GM12878 (cell line): ENCODE data around the gene FAM227A. TPM values are rescaled to one million over a fixed set of nuclear protein-coding genes. Genes with fewer than 3 reads are reported as not detected.

Source experiments
- ATAC-seq: fragments of 200-7000 bp; cut with Tn5 transposase; 3 replicates; pipeline ENCODE4 v1.9.1; 2020; ENCODE audit warnings: mild to moderate bottlenecking, moderate library complexity
- BruUV-seq: library from RNA; stranded (reverse); fragments of 400-500 nt; replicated peaks from 2 replicates; lab custom pipeline; 2021; lab: Mats Ljungman, UMichigan
- CTCF ChIA-PET: fragments of 300-600 bp; sonication (Branson Sonifier 250); formaldehyde crosslinking; extraction: SDS; loops from one replicate; lab custom pipeline; 2021; ENCODE audit warnings: inconsistent platforms; lab: Yijun Ruan, JAX
- POLR2A ChIA-PET: fragments of 350-600 bp; formaldehyde crosslinking; extraction: SDS; loops from one replicate; lab custom pipeline; 2021; ENCODE audit warnings: inconsistent platforms; lab: Charles Lee
- RAD21 ChIA-PET: fragments of 300-600 bp; sonication (Branson Sonifier 250); formaldehyde crosslinking; loops from one replicate; lab custom pipeline; 2023; ENCODE audit warnings: antibody characterized with exemption; ENCODE audit not compliant: unreplicated experiment; lab: Charles Lee
- SMC1A ChIA-PET: fragments of 300-600 bp; sonication (Branson Sonifier 250); formaldehyde crosslinking; loops from one replicate; lab custom pipeline; 2023; ENCODE audit not compliant: unreplicated experiment, uncharacterized antibody; lab: Charles Lee
- DNase-seq: peaks from one replicate; pipeline ENCODE4 v3.0.0-alpha.2; 2011; ENCODE audit warnings: low read depth, low spot score
- FAIRE-seq: peaks from 3 replicates; lab custom pipeline; 2011; peaks lifted over from hg19 to GRCh38; lab: Jason Lieb, UNC
- H2AFZ ChIP-seq: 2 replicates; pipeline ENCODE4 v1.6.0; 2011; ENCODE audit warnings: low read depth, low read length, control low read depth; ENCODE audit not compliant: control insufficient read depth
- H3K27ac ChIP-seq: 2 replicates; pipeline ENCODE4 v1.5.1; 2011; ENCODE audit warnings: control low read depth; ENCODE audit not compliant: control insufficient read depth, insufficient read depth
- H3K27me3 ChIP-seq, 2 experiments: replicated peaks in 1 of 2; 2 replicates each; pipeline versions ENCODE4 v1.6.0 to v1.6.1; 2011; ENCODE audit warnings: low read length in 1 of 2; ENCODE audit not compliant: control insufficient read depth in 2 of 2, insufficient read depth in 2 of 2
- H3K36me3 ChIP-seq, 2 experiments: 2 replicates each; pipeline ENCODE4 v1.5.1; 2011; ENCODE audit warnings: low read length in 1 of 2; ENCODE audit not compliant: control insufficient read depth in 2 of 2, insufficient read depth in 2 of 2
- H3K4me1 ChIP-seq: 2 replicates; pipeline ENCODE4 v1.6.1; 2011; ENCODE audit warnings: mild to moderate bottlenecking, low read length, moderate library complexity, mixed read lengths; ENCODE audit not compliant: control insufficient read depth, insufficient read depth
- H3K4me2 ChIP-seq: 2 replicates; pipeline ENCODE4 v1.6.0; 2011; ENCODE audit warnings: control low read depth; ENCODE audit not compliant: control insufficient read depth, insufficient read depth
- H3K4me3 ChIP-seq: fragments of 200-600 bp; sonication (generic); 2 replicates; pipeline ENCODE4 v1.5.1; 2016
- H3K79me2 ChIP-seq: 2 replicates; pipeline ENCODE4 v1.6.0; 2011; ENCODE audit warnings: low read length; ENCODE audit not compliant: control insufficient read depth, insufficient read depth
- H3K9ac ChIP-seq: 2 replicates; pipeline ENCODE4 v1.8.0; 2011; ENCODE audit warnings: low read length, control low read depth, mixed read lengths; ENCODE audit not compliant: control insufficient read depth, insufficient read depth
- H3K9me3 ChIP-seq: replicated peaks from 3 replicates; pipeline ENCODE4 v1.5.1; 2011; ENCODE audit warnings: mild to moderate bottlenecking, low read length; ENCODE audit not compliant: control insufficient read depth, insufficient read depth
- H4K20me1 ChIP-seq: 2 replicates; pipeline ENCODE4 v1.6.0; 2011; ENCODE audit not compliant: control insufficient read depth, insufficient read depth
- BMI1 ChIP-seq: fragments of 450-650 bp; IDR thresholded peaks from 2 replicates; pipeline ENCODE4 v1.6.1; 2016; ENCODE audit warnings: mild to moderate bottlenecking, moderate library complexity, borderline replicate concordance
- CHD1 ChIP-seq: IDR thresholded peaks from 2 replicates; pipeline ENCODE4 v1.6.1; 2012; ENCODE audit warnings: low read depth, low read length, improper control_type of control experiment
- CREB1 ChIP-seq: IDR thresholded peaks from 2 replicates; pipeline ENCODE4 v1.6.1; 2012; ENCODE audit warnings: low read depth, mild to moderate bottlenecking, inconsistent platforms
- PML ChIP-seq: IDR thresholded peaks from 2 replicates; pipeline ENCODE4 v1.6.1; 2012; ENCODE audit warnings: low read length, inconsistent platforms
- RBBP5 ChIP-seq: fragments of 200-600 bp; sonication (generic); conservative IDR thresholded peaks from 2 replicates; pipeline ENCODE4 v1.6.1; 2016
- RUNX3 ChIP-seq: IDR thresholded peaks from 2 replicates; pipeline ENCODE4 v1.6.1; 2012; ENCODE audit warnings: low read length, inconsistent platforms
- ZSCAN29 ChIP-seq: fragments of 450-650 bp; IDR thresholded peaks from 2 replicates; pipeline ENCODE4 v1.6.1; 2017; ENCODE audit warnings: mild to moderate bottlenecking, moderate library complexity
- WGBS: methylation state at CpG from one replicate; pipeline ENCODE4 v1.1.6; 2016; ENCODE audit warnings: low lambda C conversion rate; ENCODE audit not compliant: insufficient replicate concordance, insufficient coverage; ENCODE audit errors: missing lambda C conversion rate; 5-methylcytosine and 5-hydroxymethylcytosine counted together
- in situ Hi-C: fragments of 300-500 bp; cut with MboI; formaldehyde crosslinking; loops from 9 replicates; pipeline ENCODE4 v1.14.3; 2018; ENCODE audit warnings: mixed read lengths
- intact Hi-C: fragments of 100-400 bp; cut with micrococcal nuclease; formaldehyde crosslinking; loops from one replicate; pipeline ENCODE4 v1.14.2; 2022; ENCODE audit not compliant: unreplicated experiment
- polyA plus RNA-seq, 11 experiments: library from polyadenylated mRNA; depleted of rRNA in 4 of 11; unstranded in 6 of 11; stranded (reverse) in 5 of 11; fragments of >200 nt; fragmentation: Nextera tagmentation in 4 of 11; fragmentation: Illumina TruSeq in 1 of 11; extraction: Ambion mirVana in 4 of 11; extraction: Trizol in 1 of 11; gene quantifications; 1 replicate in 1 of 11; 2 replicates in 10 of 11; pipeline versions ENCODE4 v1.2.1 to v1.2.3, GENCODE V29; 2011 to 2016; ENCODE audit warnings: inconsistent platforms in 2 of 11, missing spikeins in 2 of 11, low read depth in 1 of 11
- total RNA-seq, 4 experiments: library from RNA; depleted of rRNA in 3 of 4; stranded (reverse); fragments of >200 nt in 3 of 4; fragmentation: Illumina TruSeq in 1 of 4; extraction: Trizol in 1 of 4; gene quantifications; 2 replicates each; pipeline versions ENCODE4 v1.2.1 to v1.2.3, GENCODE V29; 2013 to 2021
- TF ChIP-seq, protein P1 (sequence below): fragments of 450-650 bp; IDR thresholded peaks from 2 replicates; pipeline ENCODE4 v1.6.1; 2016; ENCODE audit warnings: mild to moderate bottlenecking
- TF ChIP-seq, protein P2 (sequence below): fragments of 450-650 bp; formaldehyde crosslinking; IDR thresholded peaks from 2 replicates; pipeline ENCODE4 v1.5.0; 2022; ENCODE audit warnings: mild to moderate bottlenecking, missing genetic modification characterization

Gene FAM227A
- total and polyA plus RNA-seq, 10 of the 15 experiments (the other 5 are each of a cell fraction or from before 2014, with no cell fraction given), result 0.02 to 0.59 (median 0.25) TPM

DNA sequence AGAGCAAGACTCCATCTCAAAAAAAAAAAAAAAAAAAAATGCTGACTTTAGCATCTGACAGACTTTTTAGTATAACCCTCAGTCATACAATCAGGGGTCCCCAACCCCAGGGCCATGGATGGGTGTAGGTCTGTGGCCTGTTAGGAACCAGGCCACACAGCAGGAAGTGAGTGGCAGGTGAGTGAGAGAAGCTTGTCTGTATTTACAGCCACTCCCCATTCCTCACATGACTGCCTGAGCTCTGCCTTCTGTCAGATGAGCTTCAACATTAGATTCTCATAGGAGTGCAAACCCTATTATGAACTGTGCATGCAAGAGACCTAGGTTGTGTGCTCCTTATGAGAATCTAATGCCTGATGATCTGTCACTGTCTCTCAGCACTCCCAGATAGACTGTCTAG, 3.3 kb downstream of the FAM227A start:
- H3K27me3 ChIP-seq, result no peaks in the 10 kb centered on the region
- TF ChIP-seq, protein P1, sequence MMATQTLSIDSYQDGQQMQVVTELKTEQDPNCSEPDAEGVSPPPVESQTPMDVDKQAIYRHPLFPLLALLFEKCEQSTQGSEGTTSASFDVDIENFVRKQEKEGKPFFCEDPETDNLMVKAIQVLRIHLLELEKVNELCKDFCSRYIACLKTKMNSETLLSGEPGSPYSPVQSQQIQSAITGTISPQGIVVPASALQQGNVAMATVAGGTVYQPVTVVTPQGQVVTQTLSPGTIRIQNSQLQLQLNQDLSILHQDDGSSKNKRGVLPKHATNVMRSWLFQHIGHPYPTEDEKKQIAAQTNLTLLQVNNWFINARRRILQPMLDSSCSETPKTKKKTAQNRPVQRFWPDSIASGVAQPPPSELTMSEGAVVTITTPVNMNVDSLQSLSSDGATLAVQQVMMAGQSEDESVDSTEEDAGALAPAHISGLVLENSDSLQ, result peak; percentile 82
- TF ChIP-seq RBBP5, result no peak
- H3K79me2 ChIP-seq, result peaks cover 11% of the 10 kb centered on the region
- peaks cover 5% of the 10 kb centered on the region for H3K4me1 ChIP-seq
- H4K20me1 ChIP-seq, result no peaks in the 10 kb centered on the region
- no peaks in the 10 kb centered on the region for H3K9me3 ChIP-seq
- H2AFZ ChIP-seq, result no peak overlapping the region
- RAD21 ChIA-PET, result interaction anchor here (1.0 kb wide), 1 partner anchor 29 kb away, joined by 3 read pairs; the partner anchor contains the start of gene TOMM22
- no TSS peak for BruUV-seq
- H3K4me3 ChIP-seq, result no peak overlapping the region
- no peak overlapping the region for H3K4me2 ChIP-seq
- no peak for FAIRE-seq
- POLR2A ChIA-PET, result no interaction called here
- in situ Hi-C loops (no loop called here), intact Hi-C loops (no loop called here)
- no peak for ATAC-seq
- CTCF ChIA-PET, result interaction anchor here (0.6 kb wide), 2 partner anchors 31 to 55 kb away, joined by 4 to 5 read pairs; no protein-coding TSS in a partner anchor
- SMC1A ChIA-PET, result no interaction called here
- no peak overlapping the region for H3K27ac ChIP-seq
- H3K36me3 ChIP-seq, result no peaks in the 10 kb centered on the region
- no peak for DNase-seq
- H3K9ac ChIP-seq, result no peak overlapping the region

DNA sequence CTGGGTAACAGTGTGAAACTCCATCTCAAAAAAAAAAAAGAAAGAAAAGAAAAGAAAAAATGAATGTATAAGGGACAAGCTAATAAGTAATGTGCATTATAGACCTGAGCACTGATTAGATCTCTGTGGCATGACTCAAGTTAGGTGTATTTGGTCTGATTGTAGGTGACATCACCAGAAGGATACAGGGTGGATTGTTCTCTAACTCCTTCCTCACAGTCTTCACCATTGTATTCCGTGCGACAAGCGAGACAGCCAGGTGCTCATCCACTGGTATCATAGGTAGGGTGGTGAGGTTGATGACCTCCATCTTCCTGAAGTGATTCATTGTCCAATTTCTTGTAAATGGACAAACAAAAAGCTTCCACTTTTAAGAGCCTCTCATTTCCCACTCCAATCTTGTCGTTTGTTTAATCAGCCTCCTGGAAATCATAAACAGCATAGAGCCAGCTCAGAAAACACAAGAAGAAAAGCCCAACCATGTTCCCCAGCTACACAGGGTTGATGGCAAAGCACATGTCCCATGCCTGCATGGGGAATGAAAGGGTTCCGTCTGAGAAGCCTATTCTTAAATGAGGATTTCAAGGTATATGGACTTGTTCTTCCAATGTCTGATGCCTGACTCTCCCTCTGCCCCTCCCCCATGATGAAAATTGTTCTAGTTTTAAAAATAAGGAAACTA, 6.2 kb downstream of the FAM227A start:
- CTCF ChIA-PET, result interaction anchor here (0.6 to 1.4 kb wide), 3 partner anchors 8 to 40 kb away, joined by 3 to 4 read pairs (median 3); no protein-coding TSS in a partner anchor
- ATAC-seq, result no peak
- H3K79me2 ChIP-seq, result no peaks in the 10 kb centered on the region
- H3K9ac ChIP-seq, result no peak overlapping the region
- SMC1A ChIA-PET, result interaction anchor here (0.6 kb wide), 1 partner anchor 505 kb away, joined by 3 read pairs; no protein-coding TSS in a partner anchor
- H3K27ac ChIP-seq, result no peak overlapping the region
- no peak overlapping the region for H3K4me2 ChIP-seq
- in situ Hi-C loops (no loop called here), intact Hi-C loops (no loop called here)
- POLR2A ChIA-PET, result no interaction called here
- no peak overlapping the region for H3K4me3 ChIP-seq
- 51% methylated on average over 5 of the region's 5 CpGs for WGBS
- H3K9me3 ChIP-seq, result no peaks in the 10 kb centered on the region
- no peaks in the 10 kb centered on the region for H3K27me3 ChIP-seq
- no TSS peak for BruUV-seq
- H2AFZ ChIP-seq, result no peak overlapping the region
- RAD21 ChIA-PET, result no interaction called here
- FAIRE-seq, result no peak
- H3K36me3 ChIP-seq, result no peaks in the 10 kb centered on the region
- H3K4me1 ChIP-seq, result no peaks in the 10 kb centered on the region
- no peak for DNase-seq
- H4K20me1 ChIP-seq, result no peaks in the 10 kb centered on the region
- TF ChIP-seq CHD1, result no peak
- TF ChIP-seq ZSCAN29, result no peak
- TF ChIP-seq, protein P2, sequence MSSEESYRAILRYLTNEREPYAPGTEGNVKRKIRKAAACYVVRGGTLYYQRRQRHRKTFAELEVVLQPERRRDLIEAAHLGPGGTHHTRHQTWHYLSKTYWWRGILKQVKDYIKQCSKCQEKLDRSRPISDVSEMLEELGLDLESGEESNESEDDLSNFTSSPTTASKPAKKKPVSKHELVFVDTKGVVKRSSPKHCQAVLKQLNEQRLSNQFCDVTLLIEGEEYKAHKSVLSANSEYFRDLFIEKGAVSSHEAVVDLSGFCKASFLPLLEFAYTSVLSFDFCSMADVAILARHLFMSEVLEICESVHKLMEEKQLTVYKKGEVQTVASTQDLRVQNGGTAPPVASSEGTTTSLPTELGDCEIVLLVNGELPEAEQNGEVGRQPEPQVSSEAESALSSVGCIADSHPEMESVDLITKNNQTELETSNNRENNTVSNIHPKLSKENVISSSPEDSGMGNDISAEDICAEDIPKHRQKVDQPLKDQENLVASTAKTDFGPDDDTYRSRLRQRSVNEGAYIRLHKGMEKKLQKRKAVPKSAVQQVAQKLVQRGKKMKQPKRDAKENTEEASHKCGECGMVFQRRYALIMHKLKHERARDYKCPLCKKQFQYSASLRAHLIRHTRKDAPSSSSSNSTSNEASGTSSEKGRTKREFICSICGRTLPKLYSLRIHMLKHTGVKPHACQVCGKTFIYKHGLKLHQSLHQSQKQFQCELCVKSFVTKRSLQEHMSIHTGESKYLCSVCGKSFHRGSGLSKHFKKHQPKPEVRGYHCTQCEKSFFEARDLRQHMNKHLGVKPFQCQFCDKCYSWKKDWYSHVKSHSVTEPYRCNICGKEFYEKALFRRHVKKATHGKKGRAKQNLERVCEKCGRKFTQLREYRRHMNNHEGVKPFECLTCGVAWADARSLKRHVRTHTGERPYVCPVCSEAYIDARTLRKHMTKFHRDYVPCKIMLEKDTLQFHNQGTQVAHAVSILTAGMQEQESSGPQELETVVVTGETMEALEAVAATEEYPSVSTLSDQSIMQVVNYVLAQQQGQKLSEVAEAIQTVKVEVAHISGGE (CRISPR knock-in tag), result no peak
- TF ChIP-seq PML, result no peak
- TF ChIP-seq CREB1, result no peak
- TF ChIP-seq BMI1, result no peak
- no peak for TF ChIP-seq RUNX3
